Measurements from ENCODE around the gene CDC20.
"Not testable (repeated sequence)": the region's sequence is repeated elsewhere in the genome, so short reads cannot be mapped to it uniquely, and the experiment has no call there.

CDC20 gene

GRCh38 chr1:43358121-43358745 lies 548 bp upstream of the CDC20 start:
- no peak for DNase-seq

- DNase-seq = no peak
These were observed 915 bp downstream of the CDC20 start for GRCh38 chr1:43359696-43360095.

GRCh38 chr1:43360616-43361015 lies 1.8 kb downstream of the CDC20 start:
- DNase-seq = no peak

DNA sequence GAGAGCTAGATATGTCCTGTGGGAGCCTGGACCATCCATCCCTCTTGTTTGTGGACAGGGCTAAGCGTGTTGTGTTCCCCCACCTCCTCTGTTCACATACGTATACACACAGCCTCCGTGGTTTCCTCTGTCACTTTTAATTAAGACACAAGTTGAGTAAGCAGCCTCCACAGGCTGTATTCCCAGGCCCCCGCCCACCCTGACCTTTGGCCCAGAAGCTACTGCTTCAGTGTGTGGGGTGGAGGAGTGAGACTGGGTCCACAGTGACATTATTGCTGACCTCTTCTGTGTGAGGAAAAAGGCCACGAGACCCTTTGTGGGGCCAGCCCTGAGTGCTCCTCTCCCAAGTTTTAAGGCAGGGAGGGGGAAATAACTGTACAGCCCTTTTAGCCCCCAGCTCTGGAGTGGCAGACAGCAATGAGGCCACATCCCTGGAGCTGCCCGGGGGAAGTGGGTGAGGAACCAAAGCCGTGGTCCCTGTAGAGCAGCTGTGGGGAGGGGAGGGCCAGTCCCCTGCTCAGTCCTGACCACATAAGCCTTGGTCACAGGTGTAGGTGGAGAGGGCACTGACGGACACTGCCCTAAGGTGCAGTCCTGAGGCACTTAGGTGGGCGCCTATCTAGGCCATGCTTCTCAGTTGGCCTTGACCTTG lies 4.6 kb downstream of the CDC20 start:
- DNase-seq = no peak

DNA sequence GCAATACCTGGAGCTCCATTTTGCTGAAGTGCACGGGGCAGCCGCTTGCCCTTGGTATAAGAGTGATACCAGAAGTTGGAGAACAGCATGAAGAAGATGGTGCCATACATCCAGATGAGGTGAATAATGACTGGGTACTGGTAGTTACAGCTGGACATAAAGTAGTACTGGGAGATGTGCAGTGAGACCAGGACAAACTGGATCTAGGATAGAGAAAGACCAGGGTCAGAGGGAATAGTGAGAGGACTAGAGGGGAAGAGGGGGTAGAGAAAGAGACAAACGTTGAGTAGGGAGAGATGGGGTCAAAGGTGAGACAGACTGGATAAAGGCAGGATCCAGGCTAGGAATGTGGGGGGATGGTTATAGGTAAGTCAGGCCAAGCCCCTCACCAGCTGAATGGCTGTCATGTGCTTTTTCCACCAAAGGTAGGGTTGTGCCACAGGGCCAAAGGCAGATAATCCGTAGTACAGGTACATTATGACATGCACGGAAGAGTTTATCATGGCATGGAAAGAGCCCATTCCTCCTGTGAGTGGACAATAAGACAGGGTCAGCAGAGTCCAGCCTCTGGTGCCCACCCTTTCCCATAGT lies 5.2 kb downstream of the CDC20 start:
- DNase-seq = no peak

DNA sequence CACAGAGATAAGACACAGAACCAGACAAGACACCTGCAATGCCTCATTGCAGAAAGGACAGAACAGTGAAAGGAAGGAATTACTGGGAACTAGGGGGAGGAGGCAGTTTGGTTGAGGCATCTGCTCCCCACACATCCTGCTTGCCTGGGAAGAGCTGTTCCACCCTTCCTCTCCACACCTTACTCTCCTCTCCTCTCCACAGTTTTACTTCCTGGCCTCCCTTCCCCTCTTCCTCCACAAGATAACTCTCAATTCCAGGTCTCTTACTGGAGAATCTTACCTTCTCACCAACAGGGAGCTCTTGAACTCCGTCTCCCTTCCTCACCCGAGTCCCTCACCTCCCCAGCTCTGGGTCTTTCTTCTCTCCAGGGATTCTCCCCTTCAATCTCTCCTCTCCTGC lies 6.9 kb downstream of the CDC20 start:
- DNase-seq = no peak

- no peak for DNase-seq
These were observed 7.4 kb downstream of the CDC20 start for GRCh38 chr1:43366179-43366578.

GRCh38 chr1:43366601-43367025 lies 7.8 kb downstream of the CDC20 start:
- DNase-seq = no peak

- DNase-seq = peak; percentile 50
These were observed 8.5 kb downstream of the CDC20 start for GRCh38 chr1:43367026-43367903.

DNA sequence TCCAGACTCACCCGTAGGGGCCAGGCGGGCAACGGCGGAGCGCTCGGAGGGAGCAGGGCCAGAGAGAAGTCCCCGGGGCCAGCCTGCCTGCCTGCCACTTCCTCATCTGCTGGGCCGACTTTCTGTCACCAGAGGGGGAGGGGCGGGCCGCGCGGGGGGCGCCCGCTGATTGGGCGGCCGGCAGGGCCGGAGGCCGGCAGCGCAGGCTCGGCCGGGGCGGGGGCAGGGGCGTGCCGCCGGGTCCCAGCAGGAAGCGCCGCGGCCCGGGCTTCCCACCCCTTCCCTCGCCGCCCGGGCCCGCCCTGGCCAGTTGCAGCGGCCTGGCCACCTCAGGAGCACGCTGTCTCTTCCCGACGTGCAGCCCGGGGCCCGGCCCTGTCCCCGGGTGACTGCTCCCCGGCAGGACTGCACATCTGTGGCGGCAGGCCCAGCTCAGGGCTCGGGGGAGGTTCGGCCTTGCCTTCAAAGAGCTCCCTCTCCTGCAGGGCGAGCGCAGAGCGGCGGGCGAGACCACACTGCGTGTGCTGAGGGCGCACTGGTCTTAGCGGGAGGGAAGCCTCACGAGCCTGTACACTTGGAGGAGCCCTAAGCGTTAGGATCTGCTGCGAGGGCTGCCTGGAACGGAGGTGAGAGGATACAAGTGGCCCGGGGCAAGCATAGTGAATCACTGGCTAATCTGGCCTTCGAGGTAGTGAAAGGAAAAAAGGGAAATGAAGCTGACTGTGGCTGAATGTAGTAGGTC lies 9.3 kb downstream of the CDC20 start, which contains the start of gene ELOVL1:
Gene ELOVL1, minus strand, starts transcription at position 108 of the 742 bp plus-strand sequence. CDS start 2,402 bp downstream, outside the sequence.
- DNase-seq = peak; percentile 92

GRCh38 chr1:43368646-43369020 lies 9.9 kb downstream of the CDC20 start:
- DNase-seq = no peak

- not testable (repeated sequence) for DNase-seq
These were observed 11.0 kb downstream of the CDC20 start for GRCh38 chr1:43369779-43370178.

GRCh38 chr1:43370564-43370963 lies 11.8 kb downstream of the CDC20 start:
- no peak for DNase-seq

DNA sequence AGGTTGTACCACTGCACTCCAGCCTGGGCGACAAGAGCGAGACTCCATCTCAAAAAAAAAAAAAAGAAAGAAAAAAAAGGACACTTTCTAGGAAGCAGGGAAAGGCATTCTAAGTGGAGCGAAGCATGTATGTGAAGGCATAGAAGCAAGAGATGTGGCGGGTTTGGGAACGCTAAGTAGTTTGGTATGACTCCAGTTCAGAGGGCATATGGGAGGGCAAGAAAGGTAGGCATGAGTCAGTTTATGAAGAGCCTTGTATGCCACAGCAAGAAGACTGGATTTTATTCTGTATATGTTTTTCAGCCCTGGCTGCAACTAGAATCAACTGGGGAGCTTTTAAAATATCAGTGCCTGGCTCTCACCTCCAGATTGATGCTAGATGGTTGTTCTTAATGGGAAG lies 13.4 kb downstream of the CDC20 start:
- DNase-seq = no peak

DNA sequence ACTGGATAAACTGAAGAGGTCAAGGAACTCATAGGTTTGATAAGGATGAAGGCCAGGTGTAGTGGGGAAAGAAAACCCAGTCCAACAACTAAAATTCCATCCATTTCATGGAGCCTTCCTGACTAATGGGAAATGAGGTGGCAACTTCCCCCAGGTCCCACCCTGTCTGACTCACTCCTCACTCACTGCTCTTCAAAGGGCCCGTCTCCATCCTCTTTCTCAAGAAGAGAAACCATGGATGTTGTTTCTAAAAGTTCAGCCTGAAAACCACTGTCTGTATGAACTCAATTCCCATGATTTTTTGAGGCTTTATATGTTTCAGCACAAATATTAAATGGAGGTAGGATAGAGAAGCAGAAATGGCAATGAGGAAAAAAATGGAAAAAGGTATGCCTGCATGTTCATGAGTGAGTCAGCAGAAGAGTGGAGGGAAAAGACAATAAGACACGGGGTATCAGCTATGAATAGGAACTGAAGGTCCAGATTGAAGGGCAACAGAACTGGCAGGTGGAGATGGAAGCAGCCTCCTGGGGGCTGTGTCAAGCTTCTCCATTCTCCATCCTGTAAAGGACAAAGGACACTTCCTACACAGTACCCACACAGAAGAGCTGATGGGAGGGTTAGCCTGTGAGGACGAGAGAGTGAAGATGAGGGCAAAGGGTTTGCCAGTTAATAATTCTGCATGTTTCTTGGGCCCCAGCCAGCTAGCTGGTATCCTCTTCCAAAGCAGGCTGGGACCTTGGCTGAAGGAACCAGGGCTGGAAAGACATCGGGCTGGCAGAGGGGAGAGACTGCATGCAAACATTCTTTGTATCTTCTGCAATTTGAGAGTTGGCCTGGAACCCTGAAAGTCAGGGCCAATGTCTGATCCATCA lies 14.5 kb downstream of the CDC20 start:
- DNase-seq = no peak

DNA sequence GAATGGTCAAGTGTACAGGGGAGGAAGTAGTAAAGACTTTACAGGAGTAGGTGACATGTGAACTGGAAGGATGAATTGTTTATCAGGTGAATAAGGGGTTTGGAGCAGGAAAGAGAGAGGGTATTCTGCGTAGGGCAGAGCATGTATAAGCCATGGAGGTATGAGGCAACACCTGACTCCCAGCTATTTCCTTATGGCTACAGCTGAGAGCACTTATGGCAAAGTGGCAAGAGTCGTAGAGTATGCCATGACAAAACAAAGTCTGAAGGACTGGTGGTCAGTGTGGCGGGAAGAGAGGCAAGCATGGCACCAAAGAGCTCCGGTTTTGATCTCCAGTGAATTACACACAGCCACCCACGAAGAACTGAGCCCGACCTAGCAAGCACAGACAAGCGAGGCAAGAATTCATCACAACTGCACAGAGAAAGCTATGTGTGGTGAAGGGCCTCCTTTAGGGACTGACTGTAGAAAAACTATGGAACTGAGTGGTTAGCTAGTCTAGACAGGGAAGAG lies 18.0 kb downstream of the CDC20 start:
- no peak for DNase-seq

DNA sequence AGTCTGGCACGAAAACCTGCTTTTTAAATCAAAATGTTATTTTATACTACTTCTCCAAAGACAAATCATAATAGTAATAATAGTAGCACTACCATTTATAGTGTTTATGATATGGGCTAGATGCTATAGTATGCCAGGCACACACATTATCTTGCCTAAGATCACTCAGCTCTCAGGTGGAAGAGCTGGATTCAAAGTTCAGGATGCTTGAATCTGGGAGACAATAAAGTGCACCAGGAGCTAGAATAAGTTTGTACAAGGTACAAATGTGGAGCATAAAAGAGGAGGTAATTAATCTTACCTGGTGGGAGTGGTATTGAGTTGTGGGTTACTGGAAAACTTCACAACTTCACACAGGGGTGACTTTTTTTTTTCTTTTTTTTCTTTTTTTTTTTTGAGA lies 19.1 kb downstream of the CDC20 start:
- DNase-seq = no peak

DNA sequence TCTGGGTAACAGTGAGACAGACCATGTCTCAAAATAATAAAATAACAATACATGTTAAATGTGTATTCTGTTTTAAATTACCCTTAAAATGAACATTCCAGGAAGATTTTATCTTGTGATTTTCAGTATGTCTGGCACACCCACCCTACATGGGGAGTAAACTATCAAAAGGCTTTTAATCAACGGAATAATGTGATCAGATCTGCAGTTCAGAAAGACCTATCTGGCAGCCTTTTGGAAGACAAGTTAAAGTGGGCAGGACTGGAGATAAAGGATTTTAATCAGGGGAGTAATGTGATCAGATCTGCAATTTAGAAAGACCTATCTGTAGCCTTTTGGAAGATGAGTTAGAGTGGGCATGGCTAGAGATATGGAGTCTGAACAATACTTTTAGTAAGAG lies 20.7 kb downstream of the CDC20 start:
- DNase-seq = no peak

GRCh38 chr1:43381612-43382011 lies 22.8 kb downstream of the CDC20 start:
- no peak for DNase-seq

- no peak for DNase-seq
These were observed 23.4 kb downstream of the CDC20 start for GRCh38 chr1:43382027-43382779.

GRCh38 chr1:43383449-43383848 lies 24.7 kb downstream of the CDC20 start:
- DNase-seq = no peak
